K562 (cell line): ENCODE results near the gene MYCN. TPM values are rescaled to one million over a fixed set of nuclear protein-coding genes. Genes with fewer than 3 reads are reported as not detected.

Source experiments
- ATAC-seq: fragments of 200-7000 bp; cut with Tn5 transposase; 3 replicates; pipeline ENCODE4 v1.9.1; 2020; ENCODE audit warnings: moderate library complexity
- BruUV-seq: library from RNA; stranded (reverse); fragments of 400-500 nt; replicated peaks from 2 replicates; lab custom pipeline; 2021; lab: Mats Ljungman, UMichigan
- CTCF ChIA-PET: fragments of 300-600 bp; formaldehyde crosslinking; extraction: SDS; loops from one replicate; lab custom pipeline; 2021; ENCODE audit warnings: low intra/inter-chr PET ratio; lab: Yijun Ruan, JAX
- POLR2A ChIA-PET: fragments of 300-600, 350-650 bp; sonication (Branson Sonifier 250); formaldehyde crosslinking; extraction: SDS; loops from one replicate; lab custom pipeline; 2021; ENCODE audit warnings: antibody characterized with exemption, inconsistent platforms; lab: Yijun Ruan, JAX
- DNase-seq, 4 experiments: peaks; one replicate each; pipeline versions ENCODE4 v3.0.0 to v3.0.0-alpha.2; 2011 to 2018; ENCODE audit warnings: low spot score in 3 of 4, mixed read lengths in 3 of 4; ENCODE audit errors: extremely low read depth in 1 of 4
- FAIRE-seq: peaks from 2 replicates; lab custom pipeline; 2011; peaks lifted over from hg19 to GRCh38; lab: Jason Lieb, UNC
- H2AFZ ChIP-seq: 2 replicates; pipeline ENCODE4 v1.6.0; 2011; ENCODE audit warnings: low read depth, low read length, control low read depth, inconsistent platforms
- H3K27ac ChIP-seq: fragments of 200-600 bp; 3 replicates; pipeline ENCODE4 v1.8.0; 2011; ENCODE audit warnings: low read depth, mild to moderate bottlenecking, control low read depth, inconsistent platforms, low read length, moderate library complexity, mixed read lengths; ENCODE audit errors: extremely low read depth
- H3K27me3 ChIP-seq, 2 experiments: fragments of 300-600 bp in 1 of 2; 2 replicates in 1 of 2; 3 replicates in 1 of 2; pipeline versions ENCODE4 v1.6.0 to v1.8.0; 2011; ENCODE audit warnings: inconsistent platforms in 2 of 2, low read length in 2 of 2, mild to moderate bottlenecking in 1 of 2, mixed read lengths in 1 of 2, moderate library complexity in 1 of 2; ENCODE audit not compliant: control insufficient read depth in 2 of 2, insufficient read depth in 2 of 2
- H3K36me3 ChIP-seq: fragments of 300-600 bp; 3 replicates; pipeline ENCODE4 v1.8.0; 2011; ENCODE audit warnings: mild to moderate bottlenecking, low read length, inconsistent platforms; ENCODE audit not compliant: control insufficient read depth, insufficient read depth
- H3K4me1 ChIP-seq, 2 experiments: fragments of 200-600 bp in 1 of 2; replicated peaks in 1 of 2; 2 replicates in 1 of 2; 3 replicates in 1 of 2; pipeline versions ENCODE4 v1.5.1 to v1.8.0; 2011; ENCODE audit warnings: inconsistent platforms in 2 of 2, low read length in 2 of 2, mild to moderate bottlenecking in 1 of 2, mixed read lengths in 1 of 2, moderate library complexity in 1 of 2; ENCODE audit not compliant: control insufficient read depth in 2 of 2, insufficient read depth in 2 of 2
- H3K4me2 ChIP-seq: 2 replicates; pipeline ENCODE4 v1.6.1; 2011; ENCODE audit warnings: low read length, control low read depth, inconsistent platforms, mixed read lengths; ENCODE audit not compliant: insufficient read depth
- H3K4me3 ChIP-seq: fragments of 200-600 bp; sonication (generic), shearing (Covaris generic); 2 replicates; pipeline ENCODE4 v1.5.1; 2016; ENCODE audit warnings: control low read depth, inconsistent platforms
- H3K79me2 ChIP-seq: fragments of 200-600 bp; 3 replicates; pipeline ENCODE4 v1.8.0; 2011; ENCODE audit warnings: low read length, inconsistent platforms; ENCODE audit not compliant: control insufficient read depth, insufficient read depth
- H3K9ac ChIP-seq, 2 experiments: 2 replicates each; pipeline versions ENCODE4 v1.6.0 to v1.6.1; 2011; ENCODE audit warnings: low read depth in 2 of 2, low read length in 2 of 2, control low read depth in 1 of 2, inconsistent platforms in 1 of 2, mild to moderate bottlenecking in 1 of 2, mixed read lengths in 1 of 2; ENCODE audit not compliant: insufficient read depth in 1 of 2
- H3K9me1 ChIP-seq: one replicate; pipeline ENCODE4 v1.6.0; 2011; ENCODE audit warnings: inconsistent platforms, mild to moderate bottlenecking, low read length, moderate library complexity; ENCODE audit not compliant: control insufficient read depth, insufficient read depth
- H3K9me3 ChIP-seq: replicated peaks from 2 replicates; pipeline ENCODE4 v1.5.1; 2011; ENCODE audit warnings: low read depth, low read length, inconsistent platforms; ENCODE audit not compliant: control insufficient read depth, insufficient read depth
- H4K20me1 ChIP-seq: replicated peaks from 2 replicates; pipeline ENCODE4 v1.6.1; 2011; ENCODE audit warnings: low read length, inconsistent platforms, mixed read lengths; ENCODE audit not compliant: control insufficient read depth, insufficient read depth
- ETV5 ChIP-seq: sonication (generic); formaldehyde crosslinking; IDR thresholded peaks from 2 replicates; pipeline ENCODE4 v1.4.0; 2020; ENCODE audit warnings: low read depth, mild to moderate bottlenecking, missing genetic modification reagents
- EZH2 ChIP-seq: IDR thresholded peaks from 2 replicates; pipeline ENCODE4 v1.6.1; 2012; ENCODE audit warnings: low read depth, mild to moderate bottlenecking, inconsistent platforms, low read length, borderline replicate concordance
- MCM5 ChIP-seq: fragments of 450-650 bp; IDR thresholded peaks from 2 replicates; pipeline ENCODE4 v1.6.1; 2016; ENCODE audit warnings: low read depth
- SPI1 ChIP-seq: IDR thresholded peaks from 2 replicates; pipeline ENCODE4 v1.6.1; 2011; ENCODE audit warnings: low read depth, low read length, control low read depth, borderline replicate concordance
- WGBS: fragments of 100-300 bp; shearing (Covaris generic); methylation state at CpG from one replicate; pipeline ENCODE4 v1.1.6; 2016; ENCODE audit warnings: low coverage, mixed read lengths; ENCODE audit not compliant: insufficient coverage; ENCODE audit errors: missing lambda C conversion rate; 5-methylcytosine and 5-hydroxymethylcytosine counted together
- in situ Hi-C: fragments of 300-500 bp; cut with MboI; formaldehyde crosslinking; loops from 4 replicates; pipeline ENCODE4 v1.15.0; 2018; ENCODE audit warnings: inconsistent platforms, mixed read lengths
- intact Hi-C: fragments of 100-400 bp; cut with micrococcal nuclease; formaldehyde crosslinking; loops from 2 replicates; pipeline ENCODE4 v1.14.2; 2022
- polyA plus RNA-seq, 8 experiments: library from polyadenylated mRNA; depleted of rRNA in 4 of 8; stranded (reverse) in 5 of 8; unstranded in 3 of 8; fragments of >200 nt; fragmentation: Nextera tagmentation in 2 of 8; fragmentation: Illumina TruSeq in 1 of 8; extraction: Ambion mirVana in 2 of 8; extraction: Trizol in 1 of 8; gene quantifications; 2 replicates each; pipeline versions ENCODE4 v1.2.1 to v1.2.3, GENCODE V29; 2011 to 2014; ENCODE audit warnings: inconsistent platforms in 1 of 8, missing spikeins in 1 of 8
- total RNA-seq, 7 experiments: library from RNA; depleted of rRNA in 6 of 7; stranded (reverse); fragments of >200 nt in 6 of 7; fragmentation: Illumina TruSeq in 2 of 7; extraction: Trizol in 2 of 7; gene quantifications; 2 replicates each; pipeline versions ENCODE4 v1.2.1 to v1.2.3, GENCODE V29; 2011 to 2021; ENCODE audit warnings: low replicate concordance in 1 of 7
- TF ChIP-seq, protein P1 (sequence below): IDR thresholded peaks from 2 replicates; pipeline ENCODE4 v1.6.1; 2016; ENCODE audit warnings: missing genetic modification characterization, missing compliant biosample characterization

MYCN gene
- total and polyA plus RNA-seq, 9 of the 15 experiments (the other 6 are each of a cell fraction or from before 2014, with no cell fraction given): not detected

DNA sequence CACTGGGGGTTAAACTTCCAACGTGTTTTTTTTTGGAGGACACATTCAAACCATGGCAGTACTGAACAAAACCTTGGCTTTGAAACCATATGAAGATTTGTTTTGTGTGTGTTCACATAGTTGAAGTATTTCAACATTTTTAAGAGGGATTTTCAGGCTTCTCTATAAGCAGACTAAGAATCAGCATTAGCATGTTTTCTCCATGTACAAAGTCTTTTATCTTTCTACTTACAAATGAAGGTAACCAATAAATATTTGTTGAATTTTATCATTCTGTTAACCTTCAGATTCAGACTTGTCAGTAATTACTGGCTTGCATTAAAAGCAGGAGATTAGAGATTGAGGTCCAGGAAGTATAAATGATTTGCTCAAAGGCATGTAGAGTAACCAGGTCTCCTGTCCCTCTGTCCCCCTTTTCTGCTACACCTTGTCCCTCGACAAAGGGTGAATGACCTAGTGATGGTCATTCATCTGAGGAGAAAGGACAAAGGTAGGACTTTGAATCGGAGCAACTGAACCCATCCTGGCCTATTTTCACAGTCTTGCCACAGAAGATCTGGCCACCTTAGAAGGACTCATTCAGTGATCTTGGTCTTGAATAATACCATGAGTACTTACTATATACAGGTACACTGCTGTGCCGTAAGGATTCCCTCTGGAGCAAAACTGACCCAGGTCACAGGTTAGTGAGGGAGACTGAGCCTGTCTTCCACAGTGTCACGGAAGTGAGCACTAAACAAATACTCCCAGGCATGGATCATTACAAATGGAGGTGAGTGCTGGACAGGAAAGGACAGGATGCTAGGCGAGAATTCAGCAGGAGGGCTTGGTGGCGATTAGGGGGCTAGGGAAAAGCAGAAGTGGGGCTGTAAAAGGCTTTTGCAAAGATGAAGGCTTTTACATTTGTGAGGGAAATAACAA is 2.2 kb upstream of the MYCN start:
- no peak overlapping the region for H3K9ac ChIP-seq
- in situ Hi-C loops: loop anchor here (25.0 kb wide), 2 partner anchors 549 to 824 kb away; no protein-coding TSS in a partner anchor
- no peak for ATAC-seq

More for the DNA sequence above, 2.2 kb upstream of the MYCN start:
- H4K20me1 ChIP-seq: 0 out of 2 replicates have a peak, but pooled peaks cover 4% of the 10 kb centered on the region
- no peak overlapping the region for H3K4me3 ChIP-seq
- H3K4me1 ChIP-seq: peaks cover 0 to 15% of the 10 kb centered on the region in 2 experiments; a peak in 2 of 5 replicates
- POLR2A ChIA-PET: interaction anchor here (0.7 kb wide), 1 partner anchor 231 kb away, joined by 4 read pairs; no protein-coding TSS in a partner anchor
- H3K9me3 ChIP-seq: no peaks in the 10 kb centered on the region
- no peak overlapping the region for H3K27ac ChIP-seq
- H3K79me2 ChIP-seq: no peaks in the 10 kb centered on the region
- no peak for DNase-seq
- WGBS: under 1% methylated on average over 7 of the region's 7 CpGs
- H3K27me3 ChIP-seq: peaks cover 10 to 33% of the 10 kb centered on the region in 2 experiments; a peak in 4 of 5 replicates
- CTCF ChIA-PET: no interaction called here
- intact Hi-C loops: loop anchor here (2.0 to 5.0 kb wide), 5 partner anchors 301 to 671 kb away; no protein-coding TSS in a partner anchor
- no peak overlapping the region for H3K4me2 ChIP-seq
- TF ChIP-seq, protein P1, sequence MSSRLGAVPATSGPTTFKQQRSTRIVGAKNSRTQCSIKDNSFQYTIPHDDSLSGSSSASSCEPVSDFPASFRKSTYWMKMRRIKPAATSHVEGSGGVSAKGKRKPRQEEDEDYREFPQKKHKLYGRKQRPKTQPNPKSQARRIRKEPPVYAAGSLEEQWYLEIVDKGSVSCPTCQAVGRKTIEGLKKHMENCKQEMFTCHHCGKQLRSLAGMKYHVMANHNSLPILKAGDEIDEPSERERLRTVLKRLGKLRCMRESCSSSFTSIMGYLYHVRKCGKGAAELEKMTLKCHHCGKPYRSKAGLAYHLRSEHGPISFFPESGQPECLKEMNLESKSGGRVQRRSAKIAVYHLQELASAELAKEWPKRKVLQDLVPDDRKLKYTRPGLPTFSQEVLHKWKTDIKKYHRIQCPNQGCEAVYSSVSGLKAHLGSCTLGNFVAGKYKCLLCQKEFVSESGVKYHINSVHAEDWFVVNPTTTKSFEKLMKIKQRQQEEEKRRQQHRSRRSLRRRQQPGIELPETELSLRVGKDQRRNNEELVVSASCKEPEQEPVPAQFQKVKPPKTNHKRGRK (tag): no peak
- TF ChIP-seq ETV5: no peak
- no peak for TF ChIP-seq EZH2
- no peak for TF ChIP-seq MCM5
- TF ChIP-seq SPI1: peak; percentile 31; the same call in 1 of the 2 replicates
- no peaks in the 10 kb centered on the region for H3K36me3 ChIP-seq
- BruUV-seq: no TSS peak
- peaks cover 3% of the 10 kb centered on the region for H3K9me1 ChIP-seq
- FAIRE-seq: peak; percentile 26
- H2AFZ ChIP-seq: no peak overlapping the region
